ENCODE results near the gene UBE2E1.

DNA sequence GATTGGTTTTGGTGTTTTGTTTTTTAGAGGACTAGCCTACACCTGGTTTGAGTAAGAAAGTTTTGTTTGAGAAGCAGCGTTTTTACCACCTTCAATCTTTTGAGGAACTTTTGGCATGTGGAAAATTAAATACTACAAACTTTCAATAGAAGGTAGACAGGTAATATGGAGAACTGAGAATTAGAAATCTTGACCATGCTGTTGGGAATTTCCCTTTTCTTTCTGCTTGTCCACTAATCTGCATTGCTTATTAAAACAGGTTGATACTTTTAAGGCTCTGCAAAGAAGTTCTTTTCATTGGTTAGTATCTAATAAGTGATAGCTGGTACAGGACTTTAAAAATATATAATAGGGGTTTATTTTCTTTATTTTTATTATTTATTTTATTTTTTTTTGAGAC is 31.9 kb downstream of the UBE2E1 start:
- TF ChIP-seq POLR2A (IDR thresholded peaks at IDR 0.05; ENCODE audit: low read length) (no peak), GATA1 (IDR thresholded peaks at IDR 0.05; ENCODE audit: low read depth, low read length) (no peak)
